B cell (primary cell): ENCODE results near the gene PHF13.

Experiments
- CTCF ChIP-seq: fragments of 200-600 bp; IDR thresholded peaks from one replicate; pipeline ENCODE4 v1.8.0; 2022; ENCODE audit warnings: antibody characterized with exemption, mild to moderate bottlenecking
- EZH2 ChIP-seq: IDR thresholded peaks from 2 replicates; pipeline ENCODE4 v1.6.1; 2012; ENCODE audit warnings: borderline replicate concordance, low read depth, mild to moderate bottlenecking, moderate library complexity, low read length; ENCODE audit not compliant: insufficient read depth, poor library complexity, severe bottlenecking

- no peak for TF ChIP-seq CTCF
- TF ChIP-seq EZH2, result no peak
Measured at GRCh38 chr1:6572653-6573383, 40.7 kb upstream of the PHF13 start.
